AG04449 (cell line): ENCODE data around the gene KSR2.

Experiments
- CTCF ChIA-PET: fragments of 350-600 bp; formaldehyde crosslinking; extraction: SDS; loops from one replicate; lab custom pipeline; 2021; ENCODE audit warnings: antibody characterized with exemption; lab: Yijun Ruan, JAX
- POLR2A ChIA-PET: fragments of 400-600, 350-600 bp; formaldehyde crosslinking; extraction: SDS; loops from one replicate; lab custom pipeline; 2020; ENCODE audit warnings: antibody characterized with exemption, inconsistent platforms; lab: Yijun Ruan, JAX
- DNase-seq: peaks from one replicate; pipeline ENCODE4 v3.0.0-alpha.2; 2010; ENCODE audit warnings: low read depth, low spot score
- H3K4me3 ChIP-seq: 2 replicates; pipeline ENCODE4 v1.5.1; 2011; ENCODE audit warnings: low read depth, mild to moderate bottlenecking, control low read depth, low read length
- CTCF ChIP-seq: IDR thresholded peaks from one replicate; pipeline ENCODE4 v1.5.1; 2011; ENCODE audit warnings: mild to moderate bottlenecking, moderate library complexity, low read length, control low read depth, inconsistent platforms; ENCODE audit not compliant: insufficient read depth; ENCODE audit errors: missing control alignments

The KSR2 gene

GRCh38 chr12:117563007-117563406 lies 405.8 kb downstream of the KSR2 start:
- CTCF ChIA-PET, result interaction anchor here (2.6 kb wide), 1 partner anchor 25 kb away, joined by 7 read pairs; no protein-coding TSS in a partner anchor
- no peak for DNase-seq
- no peak overlapping the region for H3K4me3 ChIP-seq
- POLR2A ChIA-PET, result no interaction called here
- TF ChIP-seq CTCF, result no peak

DNA sequence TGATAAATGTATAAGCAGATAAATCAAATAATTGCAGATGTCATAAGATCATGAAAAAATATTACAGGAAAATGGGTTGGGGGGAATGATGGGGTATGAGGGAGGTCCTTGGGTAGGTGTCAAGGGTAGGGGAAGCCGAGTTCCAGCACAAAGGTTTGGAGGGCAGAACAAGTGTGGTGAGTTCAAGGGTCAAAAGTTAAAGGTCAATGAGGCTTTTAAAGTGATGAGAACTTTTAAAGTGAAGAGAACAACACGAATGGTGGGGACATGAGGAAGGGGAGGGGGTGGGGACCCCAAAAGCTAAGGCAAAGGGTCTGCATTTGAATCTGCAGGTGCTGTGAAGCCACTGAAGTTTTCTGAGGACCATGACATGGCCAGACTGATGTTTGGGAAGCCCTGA lies 406.8 kb downstream of the KSR2 start:
- no peak overlapping the region for H3K4me3 ChIP-seq
- no peak for TF ChIP-seq CTCF
- no peak for DNase-seq
- ChIA-PET POLR2A (no interaction called here), CTCF (no interaction called here)

GRCh38 chr12:117559978-117560377 lies 408.8 kb downstream of the KSR2 start:
- ChIA-PET POLR2A (no interaction called here), CTCF (no interaction called here)
- no peak overlapping the region for H3K4me3 ChIP-seq
- DNase-seq, result no peak
- TF ChIP-seq CTCF, result no peak

- POLR2A ChIA-PET, result no interaction called here
- CTCF ChIA-PET, result interaction anchor here (1.0 kb wide), 1 partner anchor 32 kb away, joined by 3 read pairs; no protein-coding TSS in a partner anchor
- no peak overlapping the region for H3K4me3 ChIP-seq
- no peak for DNase-seq
- TF ChIP-seq CTCF, result no peak
These were observed 412.9 kb downstream of the KSR2 start for GRCh38 chr12:117555889-117556288.

- no peak overlapping the region for H3K4me3 ChIP-seq
- CTCF ChIA-PET, result no interaction called here
- DNase-seq, result no peak
- TF ChIP-seq CTCF, result no peak
- POLR2A ChIA-PET, result no interaction called here
These were observed 415.8 kb downstream of the KSR2 start for GRCh38 chr12:117552971-117553370.

DNA sequence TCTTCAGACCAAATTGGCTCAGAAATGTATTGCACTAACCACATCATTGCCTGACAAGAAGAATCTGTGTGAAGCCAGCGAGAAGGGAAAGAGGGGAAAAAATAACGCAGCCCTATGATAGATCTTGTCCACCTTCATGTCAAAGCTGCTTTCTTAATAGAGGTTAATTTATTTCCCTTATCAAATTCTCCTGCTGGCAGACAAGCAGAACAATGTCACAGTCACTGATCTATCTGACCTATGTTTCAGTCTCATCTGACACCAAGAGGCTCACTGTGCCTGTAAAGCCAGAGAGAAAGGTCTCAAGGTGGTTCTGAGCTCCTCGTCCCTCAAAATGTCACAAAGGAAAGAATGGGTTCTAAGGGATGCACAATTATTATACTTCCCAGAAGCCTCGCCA lies 417.1 kb downstream of the KSR2 start:
- ChIA-PET POLR2A (no interaction called here), CTCF (interaction anchor here (0.6 kb wide), 1 partner anchor 330 kb away, joined by 3 read pairs; no protein-coding TSS in a partner anchor)
- TF ChIP-seq CTCF, result no peak
- H3K4me3 ChIP-seq, result no peak overlapping the region
- no peak for DNase-seq
